Neural cell (in vitro differentiated cells): ENCODE data around the gene AHSG. TPM values are rescaled to one million over a fixed set of nuclear protein-coding genes. Genes with fewer than 3 reads are reported as not detected.
A peak's percentile ranks its signal among the peaks of the same experiment; 100 is the strongest.

Source experiments
- H2AFZ ChIP-seq: fragments of 200-600, 300-800 bp; sonication (generic), shearing (Covaris generic); 2 replicates; pipeline ENCODE4 v1.6.0; 2014; ENCODE audit warnings: low read depth, mild to moderate bottlenecking, antibody characterized with exemption, low read length, moderate library complexity
- H3F3A ChIP-seq: fragments of 200-600 bp; shearing (Covaris generic); 2 replicates; pipeline ENCODE4 v1.6.1; 2016; ENCODE audit warnings: mild to moderate bottlenecking, moderate library complexity, mixed read lengths, antibody characterized with exemption, low read length; ENCODE audit not compliant: insufficient read depth, poor library complexity, severe bottlenecking
- H3K27ac ChIP-seq: fragments of 200-600, 300-800 bp; sonication (generic), shearing (Covaris generic); 2 replicates; pipeline ENCODE4 v1.5.1; 2014; ENCODE audit warnings: mild to moderate bottlenecking, low read length, moderate library complexity
- H3K27me3 ChIP-seq: fragments of 300-800, 200-600 bp; sonication (generic), shearing (Covaris generic); 2 replicates; pipeline ENCODE4 v1.6.0; 2014; ENCODE audit warnings: mild to moderate bottlenecking, low read depth, low read length, moderate library complexity; ENCODE audit not compliant: insufficient read depth
- H3K36me3 ChIP-seq: fragments of 300-800, 200-600 bp; sonication (generic), shearing (Covaris generic); 2 replicates; pipeline ENCODE4 v1.5.1; 2014; ENCODE audit warnings: mild to moderate bottlenecking, antibody characterized with exemption, low read length, moderate library complexity; ENCODE audit not compliant: insufficient read depth
- H3K4me2 ChIP-seq: fragments of 300-800, 200-600 bp; sonication (generic), shearing (Covaris generic); 2 replicates; pipeline ENCODE4 v1.6.0; 2014; ENCODE audit warnings: mild to moderate bottlenecking, low read length
- H3K4me3 ChIP-seq: fragments of 300-800, 200-600 bp; sonication (generic), shearing (Covaris generic); 2 replicates; pipeline ENCODE4 v1.5.1; 2014; ENCODE audit warnings: mild to moderate bottlenecking, low read length, moderate library complexity
- H3K79me2 ChIP-seq: fragments of 200-600 bp; shearing (Covaris generic); replicated peaks from 2 replicates; pipeline ENCODE4 v1.6.0; 2014; ENCODE audit warnings: mild to moderate bottlenecking, low read length, moderate library complexity; ENCODE audit not compliant: insufficient read depth
- H3K9ac ChIP-seq: fragments of 300-800, 200-600 bp; sonication (generic), shearing (Covaris generic); 2 replicates; pipeline ENCODE4 v1.6.1; 2016; ENCODE audit warnings: mild to moderate bottlenecking, low read length, mixed read lengths
- H3K9me2 ChIP-seq: fragments of 200-600 bp; shearing (Covaris generic); 2 replicates; pipeline ENCODE4 v1.6.1; 2016; ENCODE audit warnings: mild to moderate bottlenecking, low read length, mixed read lengths; ENCODE audit not compliant: insufficient read depth
- H3K9me3 ChIP-seq: fragments of 200-600, 300-800 bp; sonication (generic), shearing (Covaris generic); 2 replicates; pipeline ENCODE4 v1.6.1; 2016; ENCODE audit warnings: mild to moderate bottlenecking, mixed run types, low read length, moderate library complexity, mixed read lengths
- H4K20me1 ChIP-seq: fragments of 200-600 bp; shearing (Covaris generic); 2 replicates; pipeline ENCODE4 v1.6.1; 2016; ENCODE audit warnings: mild to moderate bottlenecking, mixed run types; ENCODE audit not compliant: insufficient read depth
- EP300 ChIP-seq: fragments of 450-650 bp; conservative IDR thresholded peaks from 2 replicates; pipeline ENCODE4 v1.6.1; 2014; ENCODE audit warnings: antibody characterized with exemption, mild to moderate bottlenecking, moderate library complexity; ENCODE audit not compliant: poor library complexity, severe bottlenecking
- EZH2 ChIP-seq: fragments of 200-600, 300-800 bp; shearing (Covaris generic), sonication (generic); IDR thresholded peaks from 2 replicates; pipeline ENCODE4 v1.6.1; 2014; ENCODE audit warnings: antibody characterized with exemption, low read length, borderline replicate concordance, mild to moderate bottlenecking; ENCODE audit not compliant: insufficient read depth, poor library complexity, severe bottlenecking
- MXI1 ChIP-seq: fragments of 450-650 bp; conservative IDR thresholded peaks from 2 replicates; pipeline ENCODE4 v1.6.1; 2014; ENCODE audit warnings: antibody characterized with exemption, mild to moderate bottlenecking; ENCODE audit not compliant: poor library complexity, severe bottlenecking
- POLR2AphosphoS5 ChIP-seq: IDR thresholded peaks from 2 replicates; pipeline ENCODE4 v1.6.1; 2012
- RAD21 ChIP-seq: fragments of 450-650 bp; conservative IDR thresholded peaks from 2 replicates; pipeline ENCODE4 v1.6.1; 2014; ENCODE audit warnings: antibody characterized with exemption, mild to moderate bottlenecking, moderate library complexity
- SMC3 ChIP-seq: fragments of 450-650 bp; conservative IDR thresholded peaks from 2 replicates; pipeline ENCODE4 v1.6.1; 2014; ENCODE audit warnings: antibody characterized with exemption, mild to moderate bottlenecking, moderate library complexity; ENCODE audit not compliant: poor library complexity
- TAF1 ChIP-seq: IDR thresholded peaks from 2 replicates; pipeline ENCODE4 v1.6.1; 2012; ENCODE audit warnings: low read depth
- polyA plus RNA-seq: library from polyadenylated mRNA; depleted of rRNA; stranded (reverse); fragments of >200 nt; gene quantifications from 2 replicates; pipeline ENCODE4 v1.2.3, GENCODE V29; 2014
- TF ChIP-seq, protein P1 (sequence below): IDR thresholded peaks from 2 replicates; pipeline ENCODE4 v1.6.1; 2012; ENCODE audit warnings: borderline replicate concordance
- TF ChIP-seq, protein P2 (sequence below): fragments of 450-650 bp; IDR thresholded peaks from 2 replicates; pipeline ENCODE4 v1.5.1; 2014; ENCODE audit warnings: antibody characterized with exemption, mild to moderate bottlenecking, moderate library complexity; ENCODE audit not compliant: poor library complexity, severe bottlenecking

AHSG gene
- polyA plus RNA-seq, 1 donor from 2014 or later: 0.40 TPM

DNA sequence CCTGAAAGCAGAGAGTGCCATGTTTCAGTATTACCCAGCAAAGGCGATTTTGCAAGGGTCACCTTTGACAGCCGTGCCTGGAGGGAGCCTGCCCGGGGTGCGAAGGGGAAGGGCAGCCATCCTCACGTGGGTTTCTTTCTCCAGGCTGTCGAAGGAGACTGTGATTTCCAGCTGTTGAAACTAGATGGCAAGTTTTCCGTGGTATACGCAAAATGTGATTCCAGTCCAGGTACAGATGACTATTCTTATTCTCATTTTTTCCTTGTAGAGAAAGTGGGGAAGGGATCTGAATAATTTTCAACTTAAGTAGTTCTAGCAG is 3.4 kb downstream of the AHSG start:
- Histone ChIP-seq H3K27me3 (no peaks in the 10 kb centered on the region), H4K20me1 (no peaks in the 10 kb centered on the region), H3K9ac (no peak overlapping the region), H3K27ac (no peak overlapping the region), H3K9me2 (no peaks in the 10 kb centered on the region), H3K9me3 (no peaks in the 10 kb centered on the region), H3K36me3 (no peaks in the 10 kb centered on the region), H3F3A (peaks cover 4% of the 10 kb centered on the region), H3K4me3 (no peak overlapping the region), H3K79me2 (no peaks in the 10 kb centered on the region), H2AFZ (no peak overlapping the region), H3K4me2 (no peak overlapping the region)
- TF ChIP-seq, protein P1, sequence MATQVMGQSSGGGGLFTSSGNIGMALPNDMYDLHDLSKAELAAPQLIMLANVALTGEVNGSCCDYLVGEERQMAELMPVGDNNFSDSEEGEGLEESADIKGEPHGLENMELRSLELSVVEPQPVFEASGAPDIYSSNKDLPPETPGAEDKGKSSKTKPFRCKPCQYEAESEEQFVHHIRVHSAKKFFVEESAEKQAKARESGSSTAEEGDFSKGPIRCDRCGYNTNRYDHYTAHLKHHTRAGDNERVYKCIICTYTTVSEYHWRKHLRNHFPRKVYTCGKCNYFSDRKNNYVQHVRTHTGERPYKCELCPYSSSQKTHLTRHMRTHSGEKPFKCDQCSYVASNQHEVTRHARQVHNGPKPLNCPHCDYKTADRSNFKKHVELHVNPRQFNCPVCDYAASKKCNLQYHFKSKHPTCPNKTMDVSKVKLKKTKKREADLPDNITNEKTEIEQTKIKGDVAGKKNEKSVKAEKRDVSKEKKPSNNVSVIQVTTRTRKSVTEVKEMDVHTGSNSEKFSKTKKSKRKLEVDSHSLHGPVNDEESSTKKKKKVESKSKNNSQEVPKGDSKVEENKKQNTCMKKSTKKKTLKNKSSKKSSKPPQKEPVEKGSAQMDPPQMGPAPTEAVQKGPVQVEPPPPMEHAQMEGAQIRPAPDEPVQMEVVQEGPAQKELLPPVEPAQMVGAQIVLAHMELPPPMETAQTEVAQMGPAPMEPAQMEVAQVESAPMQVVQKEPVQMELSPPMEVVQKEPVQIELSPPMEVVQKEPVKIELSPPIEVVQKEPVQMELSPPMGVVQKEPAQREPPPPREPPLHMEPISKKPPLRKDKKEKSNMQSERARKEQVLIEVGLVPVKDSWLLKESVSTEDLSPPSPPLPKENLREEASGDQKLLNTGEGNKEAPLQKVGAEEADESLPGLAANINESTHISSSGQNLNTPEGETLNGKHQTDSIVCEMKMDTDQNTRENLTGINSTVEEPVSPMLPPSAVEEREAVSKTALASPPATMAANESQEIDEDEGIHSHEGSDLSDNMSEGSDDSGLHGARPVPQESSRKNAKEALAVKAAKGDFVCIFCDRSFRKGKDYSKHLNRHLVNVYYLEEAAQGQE: no peak
- no peak for TF ChIP-seq EZH2
- no peak for TF ChIP-seq MXI1
- no peak for TF ChIP-seq POLR2AphosphoS5
- no peak for TF ChIP-seq RAD21
- no peak for TF ChIP-seq EP300
- TF ChIP-seq, protein P2, sequence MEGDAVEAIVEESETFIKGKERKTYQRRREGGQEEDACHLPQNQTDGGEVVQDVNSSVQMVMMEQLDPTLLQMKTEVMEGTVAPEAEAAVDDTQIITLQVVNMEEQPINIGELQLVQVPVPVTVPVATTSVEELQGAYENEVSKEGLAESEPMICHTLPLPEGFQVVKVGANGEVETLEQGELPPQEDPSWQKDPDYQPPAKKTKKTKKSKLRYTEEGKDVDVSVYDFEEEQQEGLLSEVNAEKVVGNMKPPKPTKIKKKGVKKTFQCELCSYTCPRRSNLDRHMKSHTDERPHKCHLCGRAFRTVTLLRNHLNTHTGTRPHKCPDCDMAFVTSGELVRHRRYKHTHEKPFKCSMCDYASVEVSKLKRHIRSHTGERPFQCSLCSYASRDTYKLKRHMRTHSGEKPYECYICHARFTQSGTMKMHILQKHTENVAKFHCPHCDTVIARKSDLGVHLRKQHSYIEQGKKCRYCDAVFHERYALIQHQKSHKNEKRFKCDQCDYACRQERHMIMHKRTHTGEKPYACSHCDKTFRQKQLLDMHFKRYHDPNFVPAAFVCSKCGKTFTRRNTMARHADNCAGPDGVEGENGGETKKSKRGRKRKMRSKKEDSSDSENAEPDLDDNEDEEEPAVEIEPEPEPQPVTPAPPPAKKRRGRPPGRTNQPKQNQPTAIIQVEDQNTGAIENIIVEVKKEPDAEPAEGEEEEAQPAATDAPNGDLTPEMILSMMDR: no peak
- no peak for TF ChIP-seq TAF1
- no peak for TF ChIP-seq SMC3

DNA sequence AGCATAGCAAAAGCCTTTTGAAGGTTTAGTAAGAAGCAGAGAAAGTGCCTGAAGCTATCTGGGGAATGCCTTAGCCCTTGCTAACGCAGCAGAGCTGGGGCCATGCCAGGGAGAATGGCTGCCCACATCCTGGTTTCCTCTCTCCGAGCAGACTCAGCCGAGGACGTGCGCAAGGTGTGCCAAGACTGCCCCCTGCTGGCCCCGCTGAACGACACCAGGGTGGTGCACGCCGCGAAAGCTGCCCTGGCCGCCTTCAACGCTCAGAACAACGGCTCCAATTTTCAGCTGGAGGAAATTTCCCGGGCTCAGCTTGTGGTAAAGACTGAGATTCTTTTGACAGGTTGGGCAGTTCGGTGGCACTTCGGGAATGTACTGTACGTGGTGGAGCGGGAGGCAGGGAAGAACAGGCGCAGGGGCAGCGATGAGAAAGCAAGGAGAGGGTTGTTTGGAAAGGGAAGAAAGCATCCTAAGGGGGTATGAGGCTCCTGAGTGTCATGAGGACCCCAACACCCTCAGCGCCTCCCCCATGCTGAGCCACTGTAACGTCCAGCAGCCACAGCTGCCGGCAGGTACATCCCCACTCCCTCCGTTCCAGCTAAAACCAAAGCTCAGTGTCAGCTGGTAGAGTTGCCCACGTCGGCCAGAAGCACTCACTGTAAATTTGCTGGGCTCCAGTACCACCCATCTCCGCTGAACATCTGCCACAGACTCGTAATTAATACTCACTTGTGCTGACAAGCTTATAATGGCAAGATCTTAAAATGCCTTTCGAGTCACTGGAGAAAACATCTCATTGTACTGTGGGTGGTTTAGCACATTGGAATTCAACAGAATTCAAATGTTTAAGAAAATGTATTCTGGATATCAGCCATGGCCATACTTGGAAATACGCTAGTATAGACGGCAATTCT is 4.4 kb downstream of the AHSG start:
- no peak overlapping the region for H3K9ac ChIP-seq
- H4K20me1 ChIP-seq: no peaks in the 10 kb centered on the region
- no peak overlapping the region for H3K4me3 ChIP-seq
- H3F3A ChIP-seq: peaks cover 4% of the 10 kb centered on the region
- no peak for TF ChIP-seq EP300
- TF ChIP-seq, protein P2: peak; percentile 48
- no peak overlapping the region for H2AFZ ChIP-seq
- H3K9me2 ChIP-seq: no peaks in the 10 kb centered on the region
- no peaks in the 10 kb centered on the region for H3K9me3 ChIP-seq
- no peak overlapping the region for H3K27ac ChIP-seq
- no peaks in the 10 kb centered on the region for H3K27me3 ChIP-seq
- no peaks in the 10 kb centered on the region for H3K36me3 ChIP-seq
- H3K79me2 ChIP-seq: no peaks in the 10 kb centered on the region
- H3K4me2 ChIP-seq: no peak overlapping the region
